Fibroblast of skin of left biceps (primary cell): ENCODE data around the gene UNC5A.
"Not testable (repeated sequence)": the region's sequence is repeated elsewhere in the genome, so short reads cannot be mapped to it uniquely, and the experiment has no call there.

Experiments used
- DNase-seq, 2 experiments: peaks; one replicate each; pipeline ENCODE4 v3.0.0-alpha.2; 2013; ENCODE audit warnings: low read depth in 2 of 2

Gene UNC5A

DNA sequence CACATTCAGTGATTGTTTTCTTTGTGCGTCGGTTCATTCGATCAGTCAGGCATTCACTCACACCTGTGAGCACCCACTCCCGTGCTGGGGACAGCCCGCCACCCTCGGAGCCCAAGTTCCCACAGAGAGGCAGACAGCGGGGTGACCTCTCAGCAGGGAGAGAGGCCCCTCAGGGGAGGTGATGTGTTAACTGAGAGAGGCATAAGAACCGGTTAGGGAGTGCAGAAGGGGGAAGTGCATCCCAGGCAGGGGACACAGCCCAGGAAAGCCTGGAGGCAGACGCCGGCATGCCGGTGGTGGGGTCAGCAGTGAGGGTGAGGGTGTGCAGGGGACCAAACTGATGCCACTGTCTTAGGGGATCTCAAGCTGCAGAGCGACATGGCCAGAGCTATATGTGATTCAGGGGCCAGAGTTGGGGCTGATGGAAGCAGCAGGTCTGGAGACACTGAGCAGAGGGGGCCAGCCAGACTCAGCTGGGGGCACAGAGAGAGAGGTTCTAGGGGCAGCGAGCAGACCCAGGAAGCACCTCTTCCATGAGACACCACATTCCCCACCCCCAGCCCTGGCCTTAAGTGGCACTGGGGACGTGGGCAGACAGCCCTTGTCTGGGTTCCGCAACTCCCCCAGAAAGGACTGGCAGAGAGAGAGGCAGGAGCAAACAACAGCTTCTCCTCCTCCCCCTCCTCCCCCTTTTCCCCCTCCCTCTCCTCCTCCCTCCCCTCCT, 52.8 kb downstream of the UNC5A start:
- DNase-seq = no peak

DNA sequence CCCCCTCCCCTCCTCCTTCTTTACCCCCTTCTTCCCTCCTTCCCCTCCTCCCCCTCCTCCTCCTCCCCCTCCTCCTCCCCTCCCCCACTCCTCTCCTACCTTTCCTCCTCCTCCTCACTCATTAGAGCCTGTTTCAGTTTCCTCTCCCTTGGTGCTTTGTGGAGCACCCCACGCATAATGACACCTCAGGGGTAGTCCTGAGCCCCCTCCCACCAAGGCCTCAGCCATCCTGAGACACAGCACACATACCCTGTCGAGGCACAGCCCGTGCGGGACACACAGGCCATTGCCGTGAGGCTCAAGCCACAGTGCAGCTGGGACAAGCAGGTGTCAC, 53.4 kb downstream of the UNC5A start:
- DNase-seq = no peak

- DNase-seq = no peak
Measured at GRCh38 chr5:176864755-176865154, 54.4 kb downstream of the UNC5A start.

DNA sequence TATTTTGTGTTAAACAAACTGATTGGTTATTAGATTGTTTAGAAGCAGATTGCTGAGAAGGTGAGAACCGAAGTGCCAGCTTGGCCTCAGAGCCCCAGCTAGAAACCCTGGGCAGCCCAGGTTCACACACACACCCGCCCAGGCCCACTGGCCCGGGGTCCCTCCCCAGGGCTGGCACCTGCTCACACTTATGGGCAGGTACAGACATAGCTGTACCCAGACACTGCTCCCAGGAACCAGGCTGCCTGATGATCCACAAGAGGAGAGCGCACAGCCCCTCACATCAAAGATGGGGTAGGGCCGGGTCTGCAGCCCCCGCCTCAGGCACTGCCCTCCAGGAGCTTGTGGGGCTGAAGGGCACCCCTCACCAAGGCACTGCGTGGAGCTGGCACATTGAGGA, 55.6 kb downstream of the UNC5A start:
- no peak for DNase-seq

GRCh38 chr5:176866707-176867310, 56.5 kb downstream of the UNC5A start:
- no peak for DNase-seq

DNA sequence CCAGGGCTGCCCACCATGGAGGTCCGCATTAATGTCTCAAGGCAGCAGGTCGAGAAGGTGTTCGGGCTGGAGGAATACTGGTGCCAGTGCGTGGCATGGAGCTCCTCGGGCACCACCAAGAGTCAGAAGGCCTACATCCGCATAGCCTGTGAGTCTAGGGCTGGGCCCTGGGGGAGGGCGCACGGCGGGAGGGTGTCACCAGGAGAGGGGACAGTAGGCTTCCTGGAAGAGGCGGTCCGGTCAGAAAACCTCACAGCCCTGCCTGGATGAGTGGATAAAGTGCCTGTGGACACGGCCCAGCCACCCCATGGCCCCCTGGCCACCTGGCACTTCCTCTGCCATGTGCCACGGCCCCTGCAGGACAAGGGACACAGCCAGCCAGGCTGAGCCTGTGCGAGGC, 57.8 kb downstream of the UNC5A start:
- DNase-seq = no peak

- DNase-seq = no peak
Measured at GRCh38 chr5:176868731-176869130, 58.4 kb downstream of the UNC5A start.

DNA sequence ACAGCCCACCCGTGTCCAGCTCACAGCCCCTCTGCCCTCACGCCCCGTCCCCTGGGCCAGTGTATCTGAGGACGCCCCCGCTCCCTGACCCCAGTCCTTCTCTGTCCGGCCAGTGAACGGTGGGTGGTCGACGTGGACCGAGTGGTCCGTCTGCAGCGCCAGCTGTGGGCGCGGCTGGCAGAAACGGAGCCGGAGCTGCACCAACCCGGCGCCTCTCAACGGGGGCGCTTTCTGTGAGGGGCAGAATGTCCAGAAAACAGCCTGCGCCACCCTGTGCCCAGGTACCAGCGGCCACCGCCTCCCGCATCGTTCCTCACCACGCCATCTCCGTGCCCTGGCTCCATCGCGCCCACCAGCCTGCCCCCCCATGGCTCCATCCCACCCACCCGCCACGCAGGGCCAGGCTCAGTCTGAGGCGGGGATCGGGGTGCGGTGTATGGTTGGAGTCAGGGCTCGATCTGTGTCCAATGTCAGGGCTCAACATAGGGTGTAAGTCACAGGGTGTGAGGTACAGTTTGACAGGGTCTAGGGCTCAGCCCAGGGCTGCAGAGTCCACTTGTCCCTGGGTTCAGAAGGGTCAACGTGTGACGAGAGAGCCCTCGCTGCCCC, 59.2 kb downstream of the UNC5A start:
- no peak for DNase-seq

- DNase-seq = no peak
Measured at GRCh38 chr5:176870110-176870591, 59.8 kb downstream of the UNC5A start.

- not testable (repeated sequence) for DNase-seq
Measured at GRCh38 chr5:176870644-176871043, 60.3 kb downstream of the UNC5A start.

- not testable (repeated sequence) for DNase-seq
Measured at GRCh38 chr5:176872586-176872985, 62.2 kb downstream of the UNC5A start.

DNA sequence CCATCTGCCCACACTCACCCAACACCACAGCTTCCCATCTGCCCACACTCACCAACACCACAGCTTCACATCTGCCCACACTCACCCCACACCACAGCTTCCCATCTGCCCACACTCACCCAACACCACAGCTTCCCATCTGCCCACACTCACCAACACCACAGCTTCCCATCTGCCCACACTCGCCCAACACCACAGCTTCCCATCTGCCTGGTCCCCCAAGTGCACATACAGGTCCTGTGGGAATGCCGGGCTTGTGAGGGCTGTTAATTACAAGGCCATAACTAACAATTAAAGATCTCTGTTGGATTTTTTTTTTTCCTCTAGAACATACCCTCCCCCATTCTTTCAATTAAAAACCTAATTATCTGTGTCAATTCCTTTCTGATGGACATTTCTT, 62.7 kb downstream of the UNC5A start:
- not testable (repeated sequence) for DNase-seq

GRCh38 chr5:176873541-176874172, 63.3 kb downstream of the UNC5A start:
- DNase-seq = no peak

DNA sequence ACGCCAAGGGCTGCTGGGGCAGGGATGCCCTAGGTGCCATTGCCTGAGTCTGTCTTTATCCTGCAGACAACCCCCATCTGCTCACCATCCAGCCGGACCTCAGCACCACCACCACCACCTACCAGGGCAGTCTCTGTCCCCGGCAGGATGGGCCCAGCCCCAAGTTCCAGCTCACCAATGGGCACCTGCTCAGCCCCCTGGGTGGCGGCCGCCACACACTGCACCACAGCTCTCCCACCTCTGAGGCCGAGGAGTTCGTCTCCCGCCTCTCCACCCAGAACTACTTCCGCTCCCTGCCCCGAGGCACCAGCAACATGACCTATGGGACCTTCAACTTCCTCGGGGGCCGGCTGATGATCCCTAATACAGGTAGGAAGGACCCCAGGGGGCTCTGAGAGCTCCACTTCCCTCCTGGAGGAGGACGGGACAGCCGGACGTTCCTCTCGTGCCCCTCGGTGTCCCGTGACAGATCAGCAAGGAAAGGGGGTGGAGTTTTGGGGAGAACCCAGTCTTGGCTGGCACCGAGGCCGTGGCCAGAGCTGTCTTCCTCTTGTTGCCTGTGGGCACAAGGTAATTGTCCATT, 63.9 kb downstream of the UNC5A start:
- DNase-seq = no peak

DNA sequence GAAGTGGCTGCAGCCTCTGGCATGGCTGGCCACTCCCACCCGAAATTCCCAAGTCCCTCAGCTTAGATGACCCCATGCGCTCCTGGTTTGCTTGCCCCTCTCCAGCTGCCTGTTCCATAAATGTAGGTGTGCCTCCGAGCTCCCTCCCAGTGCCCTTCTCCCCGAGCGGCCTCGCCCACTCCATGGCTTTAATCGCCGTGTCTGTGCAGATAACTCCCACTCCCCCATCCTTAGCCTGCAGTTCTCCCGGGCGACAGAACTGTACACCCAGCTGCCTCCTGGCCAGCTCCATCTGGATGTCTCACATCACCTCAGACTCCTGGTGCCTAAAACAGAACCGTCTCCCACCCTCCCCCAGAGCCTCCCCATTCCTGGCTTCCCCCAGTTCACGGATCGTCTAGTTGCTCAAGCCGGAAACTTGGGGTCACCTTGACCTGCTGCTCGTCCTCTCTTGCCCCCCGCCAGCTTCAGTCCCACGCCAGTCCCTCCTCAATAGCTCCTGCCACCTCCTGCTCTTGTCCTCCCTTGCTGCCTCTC, 64.7 kb downstream of the UNC5A start:
- no peak for DNase-seq

DNA sequence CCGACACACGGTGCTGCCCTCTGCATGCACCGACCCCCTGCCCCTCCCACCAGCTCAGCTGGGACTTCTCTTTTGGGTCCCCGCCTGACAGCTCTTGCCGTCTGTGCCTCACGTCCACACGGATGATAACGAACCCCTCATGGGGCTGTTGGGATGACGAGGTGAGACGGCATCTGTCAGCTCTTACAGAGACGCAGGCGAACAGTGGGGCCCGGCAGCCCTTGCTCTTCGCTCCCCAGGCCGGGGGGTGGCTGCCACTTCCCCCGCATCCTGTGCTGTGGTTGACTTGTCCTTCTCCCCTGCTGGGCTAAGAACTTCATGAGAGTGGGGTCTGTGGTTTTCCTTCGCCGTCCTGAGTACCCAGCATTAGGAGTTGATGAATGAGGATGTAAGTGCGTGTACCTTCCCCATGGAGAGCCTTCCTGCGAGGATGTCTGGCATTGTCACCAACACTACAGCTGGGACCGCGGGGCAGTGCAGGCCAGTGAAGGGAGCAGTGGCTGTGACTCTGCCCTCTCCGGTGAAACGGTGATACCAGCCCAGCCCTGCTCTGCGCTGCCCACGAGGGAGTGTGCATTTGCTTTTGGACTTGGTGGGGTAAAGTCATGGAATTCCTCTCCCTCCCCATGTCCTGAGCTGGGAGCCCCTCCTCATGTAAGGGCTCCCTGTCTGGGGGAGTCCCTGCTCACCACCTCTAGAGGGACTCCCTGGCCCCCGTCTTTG, 65.6 kb downstream of the UNC5A start:
- DNase-seq = no peak

- no peak for DNase-seq
Measured at GRCh38 chr5:176876506-176877431, 66.4 kb downstream of the UNC5A start.

DNA sequence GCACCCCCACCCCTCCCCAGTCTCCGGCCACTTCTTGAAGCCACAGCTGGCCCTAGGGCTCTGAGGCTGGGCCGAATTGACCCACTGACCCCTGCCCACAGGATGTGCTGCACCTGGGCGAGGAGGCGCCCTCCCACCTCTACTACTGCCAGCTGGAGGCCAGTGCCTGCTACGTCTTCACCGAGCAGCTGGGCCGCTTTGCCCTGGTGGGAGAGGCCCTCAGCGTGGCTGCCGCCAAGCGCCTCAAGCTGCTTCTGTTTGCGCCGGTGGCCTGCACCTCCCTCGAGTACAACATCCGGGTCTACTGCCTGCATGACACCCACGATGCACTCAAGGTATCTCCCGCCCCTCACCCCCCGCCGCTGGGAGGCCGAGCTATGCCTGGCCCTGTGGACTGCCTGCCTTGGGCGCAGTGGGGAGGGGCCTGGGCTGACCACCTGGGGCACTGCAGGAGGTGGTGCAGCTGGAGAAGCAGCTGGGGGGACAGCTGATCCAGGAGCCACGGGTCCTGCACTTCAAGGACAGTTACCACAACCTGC, 67.5 kb downstream of the UNC5A start:
- no peak for DNase-seq

DNA sequence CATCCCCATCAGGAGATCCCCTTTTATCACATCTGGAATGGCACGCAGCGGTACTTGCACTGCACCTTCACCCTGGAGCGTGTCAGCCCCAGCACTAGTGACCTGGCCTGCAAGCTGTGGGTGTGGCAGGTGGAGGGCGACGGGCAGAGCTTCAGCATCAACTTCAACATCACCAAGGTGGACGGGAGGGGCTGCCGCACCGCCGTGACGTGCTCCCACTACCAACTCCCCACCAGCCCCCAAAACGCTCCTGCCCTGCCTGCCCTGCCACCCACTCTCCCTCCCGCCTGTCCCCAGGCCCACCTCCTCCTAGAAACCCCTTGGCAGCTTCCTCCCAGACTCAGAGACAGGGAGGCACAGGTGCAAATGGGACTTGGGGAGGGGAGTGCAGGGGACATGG, 68.1 kb downstream of the UNC5A start:
- no peak for DNase-seq
